Raji (cell line): ENCODE measurements around the gene ABCA4.

ENCODE experiments used
- POLR2A ChIP-seq: IDR thresholded peaks from 2 replicates; pipeline ENCODE4 v1.6.1; 2011; ENCODE audit warnings: low read depth, low read length, control low read depth; ENCODE audit not compliant: insufficient read depth

Gene ABCA4

DNA sequence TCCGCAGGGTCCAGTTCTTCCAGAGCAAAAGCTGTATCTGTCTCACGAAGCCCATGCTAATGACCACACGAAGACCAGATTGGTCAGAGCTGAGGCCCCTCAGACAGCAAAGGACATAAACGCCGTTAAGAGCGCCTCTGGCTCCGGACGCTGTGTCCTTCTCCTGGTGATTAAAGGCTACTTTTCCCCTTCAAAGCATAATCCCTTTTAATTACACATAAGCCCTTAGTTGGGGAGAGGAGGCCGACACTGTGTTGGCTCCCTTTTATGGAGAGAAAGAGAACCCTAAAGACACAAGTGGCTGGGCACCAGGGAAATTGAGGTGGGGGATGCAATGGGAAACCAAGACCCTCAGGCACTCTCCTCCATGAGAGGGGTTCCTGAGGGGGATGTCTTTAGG, at the start of gene ABCA4:
ABCA4 (minus strand) TSS at position 158 of the 400 bp plus-strand sequence; CDS start at position 55, 103 bp downstream.
- TF ChIP-seq POLR2A: no peak

DNA sequence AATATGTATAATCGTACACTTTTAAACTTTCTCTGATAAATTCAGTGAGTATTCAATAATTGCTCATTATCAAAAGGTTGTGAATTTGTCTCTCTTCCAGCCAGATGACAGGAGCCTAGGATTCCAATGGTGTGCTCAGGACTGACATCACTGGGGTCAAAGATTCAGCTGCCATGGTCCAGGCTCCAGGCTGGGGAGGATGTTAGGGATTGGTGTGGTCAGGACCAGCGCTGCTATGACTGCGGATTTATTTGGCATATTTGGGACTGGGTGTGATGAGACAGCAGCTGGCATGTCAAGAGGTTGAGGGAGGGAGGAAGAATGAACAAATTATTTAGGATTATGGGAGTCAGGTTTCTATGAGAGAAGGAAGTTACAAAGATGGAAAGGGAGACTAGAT, 48.2 kb upstream of the ABCA4 start:
- TF ChIP-seq POLR2A: no peak

DNA sequence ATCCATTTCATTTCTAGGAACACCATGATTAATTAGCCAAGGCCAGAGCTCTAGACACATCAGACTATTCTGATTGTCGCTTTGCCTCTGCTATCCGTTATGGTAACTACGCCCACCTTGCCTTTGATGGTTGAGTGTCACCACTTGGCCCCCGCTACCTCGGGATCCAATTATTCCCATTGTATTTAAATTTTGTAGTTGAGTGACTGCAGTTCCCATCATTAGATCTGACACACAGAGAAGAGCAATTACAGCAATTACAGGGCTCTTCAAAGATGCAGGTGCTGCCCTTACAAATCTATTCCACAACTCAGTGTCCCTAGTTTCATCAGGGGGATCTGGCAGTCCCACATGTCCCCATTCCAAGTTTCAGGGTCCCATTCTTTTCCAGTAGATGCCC, 44.9 kb upstream of the ABCA4 start:
- TF ChIP-seq POLR2A: no peak

DNA sequence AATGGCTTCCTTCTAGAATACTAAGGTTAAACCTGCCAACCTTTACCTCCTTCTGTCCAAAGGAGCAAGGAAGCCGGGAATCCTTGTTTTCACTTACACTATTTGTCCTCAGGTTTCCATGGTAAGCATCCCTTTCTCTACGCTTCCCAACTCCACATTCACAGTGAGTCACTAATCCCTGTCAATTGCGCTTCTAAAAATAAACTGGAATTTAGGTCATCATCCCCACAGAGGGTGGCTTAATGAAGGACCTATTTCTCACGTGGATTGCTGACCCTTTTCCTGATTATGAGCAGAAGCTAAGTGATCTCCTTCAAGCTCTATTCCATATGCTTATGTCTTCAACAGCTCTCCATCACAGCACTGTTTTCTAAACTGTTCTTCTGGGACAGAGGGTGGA, 39.9 kb upstream of the ABCA4 start:
- no peak for TF ChIP-seq POLR2A

DNA sequence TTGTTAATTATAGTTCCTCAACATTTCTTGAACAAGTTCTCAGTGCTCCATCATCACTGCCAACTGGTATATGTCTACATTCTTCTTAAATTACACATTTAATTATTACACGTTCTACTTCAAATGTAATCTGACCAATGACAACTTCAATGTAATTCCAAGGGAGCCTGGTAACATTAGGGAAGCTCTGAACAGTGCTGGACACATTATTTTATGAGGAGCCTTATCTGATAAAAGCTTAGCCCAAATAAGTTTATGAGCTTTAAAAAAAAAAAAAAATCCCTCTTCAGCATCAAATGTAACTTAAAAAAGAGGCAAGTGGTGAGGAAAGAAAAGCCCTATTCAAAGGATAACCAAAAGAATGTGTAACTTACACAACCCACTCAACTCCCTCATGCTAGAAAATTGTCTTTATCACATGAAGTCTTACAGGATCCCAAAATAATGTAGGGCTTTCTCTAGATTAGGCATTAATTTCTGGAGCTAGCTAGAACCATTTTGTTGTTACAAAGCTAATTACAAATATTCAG, 35.2 kb upstream of the ABCA4 start:
- no peak for TF ChIP-seq POLR2A

DNA sequence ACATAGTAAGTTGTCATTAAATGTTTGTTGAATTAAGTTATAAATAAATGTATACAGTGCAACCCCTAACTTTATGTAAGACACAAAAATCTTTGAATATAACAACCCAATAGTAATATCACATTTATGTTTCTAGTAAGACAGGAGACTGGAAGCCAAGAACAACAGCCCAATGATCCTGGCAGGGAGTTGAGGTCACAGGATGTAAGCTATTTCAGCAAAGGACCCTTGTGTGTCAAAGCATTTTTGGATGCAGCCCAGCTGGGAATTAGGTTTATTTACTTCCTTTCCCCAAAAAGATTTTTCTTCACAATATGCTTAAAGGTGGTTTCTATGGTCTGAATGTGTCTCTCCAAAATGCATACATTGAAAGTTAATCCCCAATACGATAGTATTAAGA, 34.0 kb upstream of the ABCA4 start:
- no peak for TF ChIP-seq POLR2A

DNA sequence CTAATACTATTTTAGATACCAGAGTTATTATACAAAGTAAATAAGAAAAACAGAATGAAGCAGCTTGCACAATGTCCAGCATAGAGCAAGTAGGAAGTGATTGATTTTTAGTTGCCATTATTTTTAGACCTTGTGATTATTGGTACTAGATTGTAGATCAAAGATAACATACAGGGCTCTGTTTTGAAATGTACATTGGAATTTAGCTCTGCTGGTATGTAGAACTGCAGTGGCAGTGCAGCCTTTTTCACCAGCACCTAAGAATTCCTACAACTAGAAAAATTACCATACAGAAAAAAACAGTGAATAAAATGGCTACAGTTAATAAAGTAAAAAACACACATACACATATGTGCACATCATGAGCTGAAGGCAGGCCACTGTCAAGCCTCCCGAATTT, 32.2 kb upstream of the ABCA4 start:
- TF ChIP-seq POLR2A: no peak

DNA sequence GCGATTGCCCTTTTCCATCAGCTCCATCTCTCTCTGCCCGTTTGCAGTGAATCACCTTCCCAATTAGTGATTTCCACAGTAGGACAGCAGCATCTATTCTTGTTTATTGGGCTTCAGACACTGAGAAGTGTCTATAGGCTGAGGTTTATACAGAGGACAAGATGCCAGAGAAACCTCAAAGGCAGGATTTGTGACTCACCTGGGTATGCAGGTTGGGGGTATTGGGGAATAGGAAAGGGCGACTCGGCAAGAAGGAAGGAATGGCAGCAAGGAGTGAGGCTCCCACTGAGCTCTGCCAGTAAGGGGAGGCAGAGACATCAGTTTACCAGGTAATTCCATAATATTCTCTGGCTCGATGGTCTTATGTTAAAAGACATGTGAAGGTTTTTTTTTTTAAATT, 25.3 kb upstream of the ABCA4 start:
- TF ChIP-seq POLR2A: no peak

DNA sequence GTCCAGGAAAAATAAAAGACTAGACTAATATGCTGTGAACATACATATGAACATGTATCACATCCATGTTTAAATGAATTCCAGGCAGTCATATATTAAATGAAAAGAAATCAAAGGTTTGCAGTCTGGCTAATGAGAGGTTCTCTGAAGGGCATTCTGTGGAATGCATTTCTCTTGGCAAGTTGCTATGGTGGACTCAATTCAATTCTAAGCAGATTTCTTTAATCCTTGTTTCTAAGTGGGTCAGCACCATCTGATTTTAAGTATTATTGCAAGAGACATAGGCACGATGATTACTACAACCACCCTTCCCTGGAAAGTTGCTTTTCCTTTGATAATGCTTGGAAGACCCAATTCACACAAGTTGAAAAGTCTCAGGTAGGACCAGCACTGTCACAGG, 23.9 kb upstream of the ABCA4 start:
- TF ChIP-seq POLR2A: no peak

DNA sequence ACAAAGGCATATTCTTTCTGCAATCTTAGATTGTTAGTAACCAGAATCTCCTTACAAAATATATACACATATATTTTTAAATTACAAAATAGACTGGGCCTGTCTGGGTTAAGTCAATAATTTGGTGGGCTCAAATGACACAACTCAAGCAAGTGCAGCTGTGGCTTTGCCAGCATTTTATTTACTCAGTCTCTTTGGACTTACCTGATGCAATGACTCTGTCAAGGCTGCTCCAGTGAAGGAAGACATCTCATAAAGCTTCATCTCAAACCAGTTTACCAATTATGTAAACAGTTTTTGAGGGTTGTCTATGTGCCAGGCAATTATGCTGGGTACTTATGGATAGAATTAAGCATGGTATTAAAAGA, 22.8 kb upstream of the ABCA4 start:
- no peak for TF ChIP-seq POLR2A

DNA sequence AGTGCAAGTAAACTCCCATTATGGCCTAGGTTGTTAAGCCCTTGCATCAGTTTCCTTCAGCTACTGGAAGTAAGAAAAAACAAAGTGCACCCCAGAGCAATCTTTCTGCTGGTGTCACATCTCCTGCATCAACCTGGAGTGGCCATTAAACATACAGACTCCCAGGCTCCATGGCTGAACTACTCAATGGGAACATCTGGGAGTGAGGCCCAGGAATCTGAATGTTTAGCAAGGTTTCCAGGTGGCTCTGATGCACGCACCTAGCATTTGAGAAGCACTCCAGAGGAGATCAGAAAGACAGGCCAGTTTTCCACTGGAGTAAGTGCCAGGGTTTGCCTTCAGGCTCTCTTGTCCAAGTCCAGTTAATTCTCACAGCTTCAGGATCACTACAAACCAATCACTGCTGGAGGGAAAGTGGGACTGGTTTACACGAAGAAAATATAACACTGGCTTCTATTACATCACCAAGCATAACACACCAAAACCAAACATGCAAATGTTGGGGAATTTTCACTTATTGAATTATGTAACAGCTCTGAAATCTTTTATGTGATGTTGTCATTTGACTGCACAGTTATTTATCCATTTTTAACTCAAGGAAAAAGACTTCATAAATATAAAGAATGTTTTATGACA, 22.3 kb upstream of the ABCA4 start:
- TF ChIP-seq POLR2A: no peak

DNA sequence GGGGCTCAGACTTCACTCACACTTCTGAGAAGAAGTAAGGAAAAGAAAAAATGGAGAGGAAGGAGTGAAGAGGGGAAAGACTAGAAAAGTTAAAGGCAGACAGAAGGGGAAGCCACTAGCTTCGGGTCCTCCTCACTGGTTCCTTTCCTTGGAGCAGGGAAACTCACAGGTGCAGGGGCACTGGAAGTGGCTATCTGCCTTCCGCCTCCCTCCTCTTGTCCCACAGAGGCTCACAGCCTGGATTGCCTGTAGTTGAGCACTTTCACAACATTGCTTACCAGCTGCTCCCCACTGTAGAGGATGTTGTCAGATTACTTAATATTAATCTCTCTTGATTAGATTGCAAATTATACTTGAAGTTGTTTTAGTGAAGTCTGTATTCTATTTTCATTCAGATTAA, 21.6 kb upstream of the ABCA4 start:
- TF ChIP-seq POLR2A: no peak

DNA sequence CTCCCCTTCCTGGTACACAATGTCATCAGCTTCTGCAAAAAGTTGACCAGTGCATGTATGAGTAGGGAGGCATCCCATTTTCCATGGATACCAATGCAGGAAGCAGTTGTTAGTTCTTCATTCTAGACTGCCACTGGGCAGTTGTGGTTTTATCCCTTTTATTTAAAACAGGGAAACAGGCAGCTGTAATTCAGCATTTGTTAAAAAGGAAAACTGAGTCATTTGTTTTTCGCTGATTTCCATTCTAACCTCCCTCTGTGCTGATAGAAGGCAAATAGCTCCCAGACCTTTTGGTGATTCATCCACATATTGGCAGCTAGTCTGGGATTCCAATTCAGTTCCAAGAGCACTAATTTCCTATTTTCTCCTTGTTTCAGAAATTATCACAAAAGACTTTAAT, 21.1 kb upstream of the ABCA4 start:
- TF ChIP-seq POLR2A: no peak

DNA sequence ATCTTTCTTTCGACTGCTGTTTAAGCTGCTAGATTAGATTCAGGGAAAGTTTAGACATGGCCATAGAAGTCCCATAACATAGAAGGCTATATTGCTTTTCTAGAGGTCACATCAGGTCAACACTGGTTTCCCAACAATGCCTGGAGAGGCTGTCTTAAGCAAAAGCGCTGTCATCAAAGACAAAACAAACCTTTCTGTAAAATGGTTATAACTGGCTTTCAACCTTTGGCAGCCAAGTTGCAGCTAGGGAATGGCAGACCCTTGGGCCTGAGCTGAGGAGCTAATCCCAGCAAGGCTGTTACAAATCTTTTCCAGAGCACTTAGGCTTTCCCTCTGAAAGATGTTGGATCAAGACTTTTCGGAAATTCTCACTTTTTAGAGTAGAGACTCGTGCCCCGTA, 11.2 kb upstream of the ABCA4 start:
- TF ChIP-seq POLR2A: no peak

DNA sequence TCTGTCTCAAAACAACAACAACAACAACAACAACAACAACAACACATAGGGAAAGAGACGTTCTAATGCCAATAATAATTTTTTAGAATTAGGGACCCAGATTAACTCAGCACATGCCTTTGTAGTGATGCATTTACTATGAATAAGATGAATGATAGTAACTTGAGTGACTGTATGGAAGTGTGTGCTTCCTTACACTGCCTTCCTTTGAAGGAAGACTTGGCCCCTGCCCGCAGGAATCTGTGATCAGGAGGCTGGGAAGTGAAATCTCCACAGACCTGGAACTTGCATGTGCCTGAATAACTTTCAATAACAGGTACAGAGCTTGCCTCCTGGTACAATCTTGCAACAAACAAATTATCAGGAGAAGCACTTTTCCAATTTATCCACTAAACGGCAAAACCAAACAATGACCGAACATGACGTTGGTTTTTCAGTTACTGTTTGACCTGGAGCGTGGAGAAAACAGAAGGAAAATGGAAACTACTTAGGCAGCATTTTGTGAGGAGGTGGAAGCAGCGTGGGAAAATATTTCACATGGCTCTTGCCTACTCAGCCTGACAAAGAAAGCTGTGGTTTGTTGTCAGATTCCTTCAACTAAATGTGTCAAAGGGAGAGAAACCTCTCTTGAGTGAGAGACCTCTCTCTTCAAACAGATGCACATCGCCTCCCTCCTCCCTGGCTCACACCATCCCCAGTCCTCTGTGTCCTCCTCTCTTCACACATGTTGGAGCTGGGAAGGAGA, 10.1 kb upstream of the ABCA4 start:
- TF ChIP-seq POLR2A: no peak

DNA sequence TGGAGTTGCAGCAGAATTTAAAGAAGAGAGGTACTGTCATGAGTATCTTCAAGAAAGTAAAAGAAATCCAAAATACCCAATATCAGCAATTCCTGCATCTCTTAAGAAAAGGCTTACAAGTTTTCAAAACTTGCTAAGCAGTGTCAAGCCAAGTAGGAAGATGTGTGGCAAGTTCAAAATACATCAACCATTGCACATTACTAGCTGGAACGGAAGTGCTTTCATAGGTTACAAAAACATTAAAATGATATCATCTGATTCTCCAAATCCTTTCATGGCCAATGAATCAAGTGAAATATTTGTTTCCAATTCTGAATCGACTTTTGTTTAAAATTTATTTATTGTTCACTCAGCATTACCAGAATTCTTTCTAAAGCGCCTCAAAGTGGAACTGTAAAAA, 5.7 kb upstream of the ABCA4 start:
- TF ChIP-seq POLR2A: no peak
